Body of pancreas (tissue), 4 donors: ENCODE measurements around the gene GABRG3.

Experiments
- POLR2A ChIP-seq, 3 donors: fragments of 450-650 bp; IDR thresholded peaks; one replicate each; pipeline ENCODE4 v1.6.1; 2016; ENCODE audit warnings: antibody characterized with exemption in 3 of 3, mild to moderate bottlenecking in 2 of 3
- TF ChIP-seq, protein P1 (sequence below), 7 experiments: fragments of 450-650 bp in 4 of 7; fragments of 200-600 bp in 3 of 7; sonication (generic) in 3 of 7; IDR thresholded peaks; one replicate each; pipeline ENCODE4 v1.5.1; 2016 to 2019; ENCODE audit warnings: antibody characterized with exemption in 7 of 7

- TF ChIP-seq, protein P1, sequence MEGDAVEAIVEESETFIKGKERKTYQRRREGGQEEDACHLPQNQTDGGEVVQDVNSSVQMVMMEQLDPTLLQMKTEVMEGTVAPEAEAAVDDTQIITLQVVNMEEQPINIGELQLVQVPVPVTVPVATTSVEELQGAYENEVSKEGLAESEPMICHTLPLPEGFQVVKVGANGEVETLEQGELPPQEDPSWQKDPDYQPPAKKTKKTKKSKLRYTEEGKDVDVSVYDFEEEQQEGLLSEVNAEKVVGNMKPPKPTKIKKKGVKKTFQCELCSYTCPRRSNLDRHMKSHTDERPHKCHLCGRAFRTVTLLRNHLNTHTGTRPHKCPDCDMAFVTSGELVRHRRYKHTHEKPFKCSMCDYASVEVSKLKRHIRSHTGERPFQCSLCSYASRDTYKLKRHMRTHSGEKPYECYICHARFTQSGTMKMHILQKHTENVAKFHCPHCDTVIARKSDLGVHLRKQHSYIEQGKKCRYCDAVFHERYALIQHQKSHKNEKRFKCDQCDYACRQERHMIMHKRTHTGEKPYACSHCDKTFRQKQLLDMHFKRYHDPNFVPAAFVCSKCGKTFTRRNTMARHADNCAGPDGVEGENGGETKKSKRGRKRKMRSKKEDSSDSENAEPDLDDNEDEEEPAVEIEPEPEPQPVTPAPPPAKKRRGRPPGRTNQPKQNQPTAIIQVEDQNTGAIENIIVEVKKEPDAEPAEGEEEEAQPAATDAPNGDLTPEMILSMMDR (IDR thresholded peaks at IDR 0.05) = no peak
- no peak for TF ChIP-seq POLR2A (IDR thresholded peaks at IDR 0.05)
Observed at GRCh38 chr15:27468151-27468591, 497.2 kb downstream of the GABRG3 start.
